GM18858 (cell line): ENCODE data around the gene ISCA2.

ENCODE experiments used
- ATAC-seq: cut with Tn5 transposase; IDR thresholded peaks from one replicate; pipeline ENCODE4 v1.9.1; 2021; ENCODE audit not compliant: unreplicated experiment

Gene ISCA2

GRCh38 chr14:74507840-74508239 is 14.3 kb downstream of the ISCA2 start:
- no peak for ATAC-seq

- no peak for ATAC-seq
These were observed 14.7 kb downstream of the ISCA2 start for GRCh38 chr14:74508292-74508731.

GRCh38 chr14:74508844-74509428 is 15.4 kb downstream of the ISCA2 start:
- no peak for ATAC-seq

GRCh38 chr14:74509587-74510222 is 16.1 kb downstream of the ISCA2 start:
- ATAC-seq, result no peak

GRCh38 chr14:74510223-74510931 is 16.8 kb downstream of the ISCA2 start:
- no peak for ATAC-seq

- no peak for ATAC-seq
These were observed 17.4 kb downstream of the ISCA2 start for GRCh38 chr14:74510959-74511409.

GRCh38 chr14:74511966-74512830 is 18.6 kb downstream of the ISCA2 start:
- no peak for ATAC-seq

- ATAC-seq, result no peak
These were observed 20.9 kb downstream of the ISCA2 start for GRCh38 chr14:74514471-74514941.

- ATAC-seq, result no peak
These were observed 22.4 kb downstream of the ISCA2 start for GRCh38 chr14:74515891-74516412.

- no peak for ATAC-seq
These were observed 23.0 kb downstream of the ISCA2 start for GRCh38 chr14:74516451-74517160.

- no peak for ATAC-seq
These were observed 24.2 kb downstream of the ISCA2 start for GRCh38 chr14:74517731-74518130.

- no peak for ATAC-seq
These were observed 24.7 kb downstream of the ISCA2 start for GRCh38 chr14:74518221-74518620.

GRCh38 chr14:74519316-74520074 is 25.9 kb downstream of the ISCA2 start:
- ATAC-seq, result no peak

- no peak for ATAC-seq
These were observed 28.2 kb downstream of the ISCA2 start for GRCh38 chr14:74521756-74522155.

- ATAC-seq, result no peak
These were observed 29.2 kb downstream of the ISCA2 start for GRCh38 chr14:74522740-74523139.

- ATAC-seq, result no peak
These were observed 30.7 kb downstream of the ISCA2 start for GRCh38 chr14:74524076-74524811.

GRCh38 chr14:74524812-74525135 is 31.2 kb downstream of the ISCA2 start:
- ATAC-seq, result no peak

- ATAC-seq, result no peak
These were observed 31.8 kb downstream of the ISCA2 start for GRCh38 chr14:74525361-74525851.
